ENCODE measurements around the gene CNPY1. TPM values are rescaled to one million over a fixed set of nuclear protein-coding genes. Genes with fewer than 3 reads are reported as not detected.

The CNPY1 gene
- total and polyA plus RNA-seq, 2 donors (not counting 1 experiment from before 2014, with no cell fraction given), result not detected

GRCh38 chr7:155570991-155571390 lies 24.6 kb upstream of the CNPY1 start:
- Histone ChIP-seq H3K36me3 (replicated peaks in 1 of 2; ENCODE audit: control extremely low read depth in 1 of 2, control insufficient read depth in 1 of 2, extremely low read depth in 1 of 2, insufficient read depth in 2 of 2, low read length in 1 of 2) (no peaks in the 10 kb centered on the region), H3K4me2 (replicated peaks; ENCODE audit: low read depth, low read length, poor library complexity, severe bottlenecking) (no peak overlapping the region), H3K4me3 (ENCODE audit: control extremely low read depth in 1 of 5, extremely low read depth in 1 of 5, insufficient read depth in 1 of 5, low read depth in 2 of 5, low read length in 4 of 5) (no peak overlapping the region), H3K27me3 (replicated peaks in 1 of 4; ENCODE audit: control extremely low read depth in 1 of 4, control insufficient read depth in 3 of 4, insufficient read depth in 4 of 4, low read length in 3 of 4) (peaks cover 0 to 6% (median 0%) of the 10 kb centered on the region in 4 experiments), H3K79me2 (ENCODE audit: control insufficient read depth, insufficient read depth, low read length) (no peaks in the 10 kb centered on the region), H3K4me1 (ENCODE audit: control insufficient read depth in 2 of 2, insufficient read depth in 2 of 2, low read length in 2 of 2) (no peaks in the 10 kb centered on the region), H4K20me1 (ENCODE audit: control insufficient read depth, insufficient read depth, low read length, poor library complexity, severe bottlenecking) (no peaks in the 10 kb centered on the region), H2AFZ (ENCODE audit: insufficient read depth, low read depth, low read length, poor library complexity, severe bottlenecking) (no peak overlapping the region), H3K9me3 (ENCODE audit: control extremely low read depth in 1 of 3, control insufficient read depth in 2 of 3, insufficient read depth in 1 of 3, low read length in 2 of 3) (no peaks in the 10 kb centered on the region), H3K27ac (ENCODE audit: low read length in 2 of 2) (no peak overlapping the region), H3K9ac (ENCODE audit: low read length) (no peak overlapping the region)
- WGBS (ENCODE audit: insufficient coverage), result 83% methylated on average over 5 of the region's 6 CpGs
- TF ChIP-seq EZH2 (IDR thresholded peaks at IDR 0.05; ENCODE audit: borderline replicate concordance, insufficient read depth, low read depth, low read length, poor library complexity, severe bottlenecking) (no peak), CTCF (IDR thresholded peaks at IDR 0.05) (no peak)
- no peak overlapping the region for H3K27ac Mint-ChIP-seq
- ChIA-PET CTCF (no interaction called here), POLR2A (no interaction called here)
- intact Hi-C loops (cut with micrococcal nuclease), result no loop called here
- H3K9me3 Mint-ChIP-seq (ENCODE audit: insufficient read depth), result no peaks in the 10 kb centered on the region
- no peaks in the 10 kb centered on the region for H3K4me1 Mint-ChIP-seq
- ATAC-seq (ENCODE audit: low read depth), result no peak
- no peak overlapping the region for H3K4me3 Mint-ChIP-seq
- DNase-seq, result no peak
- H3K27me3 Mint-ChIP-seq, result peaks cover 11% of the 10 kb centered on the region

DNA sequence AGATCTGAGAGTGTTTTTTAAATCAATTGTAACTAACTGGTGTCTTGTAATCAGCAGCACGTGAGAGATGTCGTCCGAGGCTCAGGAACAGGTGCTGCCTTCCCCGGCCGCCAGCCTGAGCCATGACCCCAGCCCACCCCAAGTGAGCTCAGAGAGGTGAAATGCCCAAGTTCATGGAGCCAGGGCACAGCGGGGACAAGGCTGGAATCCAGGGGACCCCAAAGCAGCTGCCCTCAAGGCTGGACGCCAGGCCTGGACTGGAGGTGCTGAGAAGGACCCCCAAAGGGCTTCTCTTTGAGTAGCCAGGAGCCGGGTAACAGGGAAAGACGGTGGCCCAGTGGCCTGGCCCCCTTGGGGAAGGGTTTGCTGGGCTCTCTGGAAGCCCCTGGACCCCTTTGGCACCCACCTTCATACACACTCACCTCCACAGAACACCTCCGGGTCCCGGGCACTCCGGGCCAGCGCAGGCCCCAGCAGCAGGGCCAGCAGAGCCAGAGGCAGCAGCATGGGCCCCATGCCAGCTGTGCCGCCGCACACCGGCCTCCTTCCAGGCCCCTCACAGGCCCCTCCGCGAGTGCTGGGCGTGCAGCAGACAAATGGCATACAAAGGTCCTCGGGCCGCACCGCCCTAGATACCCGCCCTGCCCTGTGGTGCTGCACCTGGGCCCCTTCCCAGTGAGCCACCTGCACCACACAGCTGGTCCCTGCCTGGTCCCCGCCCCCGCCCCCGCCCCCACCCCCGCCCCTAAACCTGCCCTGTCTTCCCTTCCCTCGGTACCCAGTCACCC lies 24.0 kb upstream of the CNPY1 start:
- Histone ChIP-seq H3K79me2 (ENCODE audit: control insufficient read depth, insufficient read depth, low read length) (no peaks in the 10 kb centered on the region), H3K36me3 (replicated peaks in 1 of 2; ENCODE audit: control extremely low read depth in 1 of 2, control insufficient read depth in 1 of 2, extremely low read depth in 1 of 2, insufficient read depth in 2 of 2, low read length in 1 of 2) (no peaks in the 10 kb centered on the region), H2AFZ (ENCODE audit: insufficient read depth, low read depth, low read length, poor library complexity, severe bottlenecking) (no peak overlapping the region), H3K4me2 (replicated peaks; ENCODE audit: low read depth, low read length, poor library complexity, severe bottlenecking) (no peak overlapping the region), H3K27ac (ENCODE audit: low read length in 2 of 2) (no peak overlapping the region), H3K9ac (ENCODE audit: low read length) (no peak overlapping the region), H3K4me3 (ENCODE audit: control extremely low read depth in 1 of 5, extremely low read depth in 1 of 5, insufficient read depth in 1 of 5, low read depth in 2 of 5, low read length in 4 of 5) (no peak overlapping the region), H3K9me3 (ENCODE audit: control extremely low read depth in 1 of 3, control insufficient read depth in 2 of 3, insufficient read depth in 1 of 3, low read length in 2 of 3) (no peaks in the 10 kb centered on the region), H4K20me1 (ENCODE audit: control insufficient read depth, insufficient read depth, low read length, poor library complexity, severe bottlenecking) (no peaks in the 10 kb centered on the region), H3K4me1 (ENCODE audit: control insufficient read depth in 2 of 2, insufficient read depth in 2 of 2, low read length in 2 of 2) (no peaks in the 10 kb centered on the region), H3K27me3 (replicated peaks in 1 of 4; ENCODE audit: control extremely low read depth in 1 of 4, control insufficient read depth in 3 of 4, insufficient read depth in 4 of 4, low read length in 3 of 4) (peaks cover 0 to 6% (median 0%) of the 10 kb centered on the region in 4 experiments)
- POLR2A ChIA-PET, result no interaction called here
- ATAC-seq (ENCODE audit: low read depth) (no peak), DNase-seq (no peak)
- no peak overlapping the region for H3K4me3 Mint-ChIP-seq
- intact Hi-C loops (cut with micrococcal nuclease), result no loop called here
- H3K27ac Mint-ChIP-seq, result no peak overlapping the region
- H3K27me3 Mint-ChIP-seq, result peaks cover 11% of the 10 kb centered on the region
- WGBS (ENCODE audit: insufficient coverage), result 94% methylated on average over 23 of the region's 28 CpGs
- no peaks in the 10 kb centered on the region for H3K4me1 Mint-ChIP-seq
- no peak for TF ChIP-seq EZH2 (IDR thresholded peaks at IDR 0.05; ENCODE audit: borderline replicate concordance, insufficient read depth, low read depth, low read length, poor library complexity, severe bottlenecking)
- no peak for TF ChIP-seq CTCF (IDR thresholded peaks at IDR 0.05)
- CTCF ChIA-PET, result no interaction called here
- no peaks in the 10 kb centered on the region for H3K9me3 Mint-ChIP-seq (ENCODE audit: insufficient read depth)
